ENCODE data around the gene EXOC6B.

The EXOC6B gene

GRCh38 chr2:72180351-72180750 lies 645.5 kb downstream of the EXOC6B start:
- ChIA-PET POLR2A (ENCODE audit: low non-redundant PET) (no interaction called here), CTCF (no interaction called here)
- H3K27ac ChIP-seq = no peak overlapping the region
- DNase-seq (ENCODE audit: low spot score) = no peak
- TF ChIP-seq CTCF (conservative IDR thresholded peaks at IDR 0.05; ENCODE audit: low read depth) = no peak

DNA sequence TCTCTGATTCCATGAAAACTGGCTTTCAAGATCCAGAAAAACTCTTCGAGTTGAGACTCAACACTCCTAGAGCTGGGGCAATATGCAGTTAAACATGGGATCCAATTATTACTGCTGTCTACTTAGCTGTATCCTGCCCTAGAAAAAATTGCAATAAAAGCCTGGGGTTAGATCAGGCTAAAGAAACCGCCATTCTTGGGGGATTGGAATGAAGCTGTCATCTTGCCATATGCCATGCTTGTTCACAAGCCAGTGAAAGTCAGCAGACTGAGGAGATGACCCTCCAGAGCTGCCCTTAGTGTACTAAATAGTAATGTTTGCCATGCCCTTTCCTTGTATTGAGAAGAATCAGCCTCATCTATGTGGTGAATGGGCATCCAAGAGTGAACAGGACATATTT lies 647.3 kb downstream of the EXOC6B start:
- CTCF ChIA-PET = no interaction called here
- POLR2A ChIA-PET (ENCODE audit: low non-redundant PET) = no interaction called here
- no peak for DNase-seq (ENCODE audit: low spot score)
- no peak for TF ChIP-seq CTCF (conservative IDR thresholded peaks at IDR 0.05; ENCODE audit: low read depth)
- H3K27ac ChIP-seq = no peak overlapping the region

DNA sequence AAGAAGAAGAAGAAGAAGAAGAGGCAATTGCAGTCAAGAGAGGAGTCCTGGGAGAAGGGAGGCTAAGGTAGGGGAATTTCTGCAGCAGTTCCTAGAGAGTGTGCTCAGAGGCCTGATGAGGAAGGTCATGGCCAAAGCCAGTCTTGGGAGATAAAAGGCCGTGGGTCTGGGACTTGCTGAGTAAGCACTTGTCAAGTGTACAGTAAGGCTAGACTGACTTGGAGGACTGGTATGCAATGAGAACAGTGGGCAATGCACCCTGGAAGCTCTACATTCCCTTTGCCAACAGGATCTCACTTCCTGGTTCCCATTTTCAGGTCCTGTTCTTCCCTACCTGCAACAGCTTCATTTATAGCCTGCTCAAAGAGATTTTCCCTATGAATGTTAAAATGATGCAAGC lies 649.6 kb downstream of the EXOC6B start:
- ChIA-PET POLR2A (ENCODE audit: low non-redundant PET) (no interaction called here), CTCF (no interaction called here)
- H3K27ac ChIP-seq = no peak overlapping the region
- no peak for DNase-seq (ENCODE audit: low spot score)
- no peak for TF ChIP-seq CTCF (conservative IDR thresholded peaks at IDR 0.05; ENCODE audit: low read depth)

DNA sequence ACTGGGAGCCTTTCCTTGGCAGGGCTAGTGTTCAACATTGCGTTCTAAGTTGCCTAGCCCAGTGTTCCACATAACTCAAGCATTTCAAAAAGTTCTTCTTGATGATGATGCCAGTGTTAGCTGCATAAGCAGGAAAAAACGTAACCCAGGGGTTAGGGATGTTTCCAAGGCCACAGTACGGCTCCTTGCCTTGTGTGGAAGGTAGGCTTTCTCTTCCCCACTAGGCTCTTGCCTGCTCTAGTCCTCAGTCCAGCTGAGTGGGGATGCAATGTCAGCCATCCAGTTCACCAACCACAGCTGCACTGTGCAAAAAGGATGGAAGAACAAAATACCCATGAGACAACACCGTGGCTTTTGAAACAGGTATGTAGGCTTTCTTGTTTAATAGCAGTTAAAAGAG lies 650.2 kb downstream of the EXOC6B start:
- TF ChIP-seq CTCF (conservative IDR thresholded peaks at IDR 0.05; ENCODE audit: low read depth) = no peak
- ChIA-PET CTCF (interaction anchor here (0.6 kb wide), 1 partner anchor 404 kb away, joined by 3 read pairs; no protein-coding TSS in a partner anchor), POLR2A (ENCODE audit: low non-redundant PET) (no interaction called here)
- no peak for DNase-seq (ENCODE audit: low spot score)
- H3K27ac ChIP-seq = no peak overlapping the region

GRCh38 chr2:72173640-72174321 lies 652.1 kb downstream of the EXOC6B start:
- H3K27ac ChIP-seq = no peak overlapping the region
- TF ChIP-seq CTCF (conservative IDR thresholded peaks at IDR 0.05; ENCODE audit: low read depth) = no peak
- CTCF ChIA-PET = interaction anchor here (0.7 to 1.6 kb wide), 3 partner anchors 9 to 103 kb away, joined by 3 read pairs; no protein-coding TSS in a partner anchor
- POLR2A ChIA-PET (ENCODE audit: low non-redundant PET) = no interaction called here
- no peak for DNase-seq (ENCODE audit: low spot score)

GRCh38 chr2:72172478-72172877 lies 653.4 kb downstream of the EXOC6B start:
- POLR2A ChIA-PET (ENCODE audit: low non-redundant PET) = no interaction called here
- no peak for DNase-seq (ENCODE audit: low spot score)
- no peak overlapping the region for H3K27ac ChIP-seq
- CTCF ChIA-PET = interaction anchor here (0.8 kb wide), 1 partner anchor 22 kb away, joined by 3 read pairs; no protein-coding TSS in a partner anchor
- no peak for TF ChIP-seq CTCF (conservative IDR thresholded peaks at IDR 0.05; ENCODE audit: low read depth)
